GM19193 (cell line): ENCODE results near the gene SEMA7A.

ENCODE experiments used
- POLR2A ChIP-seq: IDR thresholded peaks from 4 replicates; pipeline ENCODE4 v1.6.1; 2011; ENCODE audit not compliant: insufficient read depth, insufficient read length; ENCODE audit errors: extremely low read depth

Gene SEMA7A

GRCh38 chr15:74433592-74434262, at the start of gene SEMA7A:
SEMA7A (minus strand) TSS chr15:74433958; CDS start chr15:74433918, 40 bp downstream.
- peak; percentile 98 for TF ChIP-seq POLR2A

- TF ChIP-seq POLR2A: no peak
These were observed 48.9 kb upstream of the SEMA7A start for GRCh38 chr15:74482661-74483060.

- no peak for TF ChIP-seq POLR2A
These were observed 37.1 kb upstream of the SEMA7A start for GRCh38 chr15:74470631-74471395.

- no peak for TF ChIP-seq POLR2A
These were observed 34.7 kb upstream of the SEMA7A start for GRCh38 chr15:74468341-74469032.

- TF ChIP-seq POLR2A: no peak
These were observed 32.8 kb upstream of the SEMA7A start for GRCh38 chr15:74466570-74466969.

- no peak for TF ChIP-seq POLR2A
These were observed 31.1 kb upstream of the SEMA7A start for GRCh38 chr15:74464897-74465296.

- TF ChIP-seq POLR2A: no peak
These were observed 30.5 kb upstream of the SEMA7A start for GRCh38 chr15:74464216-74464615.

GRCh38 chr15:74463634-74464033, 29.9 kb upstream of the SEMA7A start:
- no peak for TF ChIP-seq POLR2A

- TF ChIP-seq POLR2A: no peak
These were observed 28.2 kb upstream of the SEMA7A start for GRCh38 chr15:74461847-74462511.

GRCh38 chr15:74460871-74461846, 27.4 kb upstream of the SEMA7A start, which contains the start of gene UBL7:
UBL7 (minus strand) TSS chr15:74461160; CDS start chr15:74458867, 2,293 bp downstream.
- peak; percentile 96 for TF ChIP-seq POLR2A

- TF ChIP-seq POLR2A: no peak
These were observed 26.5 kb upstream of the SEMA7A start for GRCh38 chr15:74460298-74460697.

- no peak for TF ChIP-seq POLR2A
These were observed 24.7 kb upstream of the SEMA7A start for GRCh38 chr15:74458473-74458872.

GRCh38 chr15:74454764-74455500, 21.2 kb upstream of the SEMA7A start:
- no peak for TF ChIP-seq POLR2A
